GM21360 (cell line): ENCODE measurements around the gene CUBN.

Experiments used
- ATAC-seq: cut with Tn5 transposase; IDR thresholded peaks from one replicate; pipeline ENCODE4 v1.9.1; 2021; ENCODE audit warnings: mild to moderate bottlenecking, moderate library complexity; ENCODE audit not compliant: unreplicated experiment

CUBN gene

DNA sequence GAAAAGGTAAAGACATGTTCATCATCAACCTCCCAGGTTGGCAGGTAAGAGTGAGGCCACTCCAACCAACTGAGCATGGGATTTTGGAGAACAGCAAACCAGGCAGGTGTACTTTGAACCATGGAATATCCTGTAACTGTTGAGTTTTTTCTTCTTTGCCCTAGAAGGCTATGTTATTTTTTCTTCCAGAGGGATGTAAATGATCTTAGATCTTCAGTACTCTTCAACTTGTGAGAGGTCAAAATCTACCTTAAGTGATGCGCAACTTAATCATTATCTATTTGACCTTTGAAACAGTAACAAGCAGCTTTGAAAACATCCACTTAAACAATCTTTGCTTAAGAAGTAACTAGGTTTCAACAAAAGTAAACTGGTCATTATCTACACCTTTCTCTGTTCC is at the start of gene CUBN:
CUBN (minus strand) TSS at position 71 of the 400 bp plus-strand sequence; CDS start at position 25, 46 bp downstream.
- no peak for ATAC-seq

GRCh38 chr10:17179002-17179401 is 49.4 kb upstream of the CUBN start:
- ATAC-seq, result no peak

- no peak for ATAC-seq
Observed at GRCh38 chr10:17178006-17178405, 48.4 kb upstream of the CUBN start.

DNA sequence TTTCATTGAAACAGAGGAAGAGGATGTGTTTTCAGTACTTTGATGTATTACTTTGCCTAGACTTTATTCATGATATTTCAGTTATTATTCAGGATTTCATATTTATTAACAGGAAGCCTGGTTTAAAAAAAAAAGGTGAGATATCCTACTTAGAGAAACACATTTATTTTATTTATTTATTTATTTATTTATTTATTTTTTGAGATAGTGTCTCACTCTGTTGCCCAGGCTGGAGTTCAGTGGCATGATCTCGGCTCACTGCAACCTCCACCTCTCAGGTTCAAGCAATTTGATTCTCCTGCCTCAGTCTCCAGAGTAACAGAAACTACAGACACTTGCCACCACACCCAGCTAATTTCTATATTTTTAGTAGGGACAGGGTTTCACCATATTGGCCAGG is 47.4 kb upstream of the CUBN start:
- no peak for ATAC-seq

GRCh38 chr10:17176091-17176490 is 46.5 kb upstream of the CUBN start:
- no peak for ATAC-seq

- no peak for ATAC-seq
Observed at GRCh38 chr10:17175551-17175950, 45.9 kb upstream of the CUBN start.

DNA sequence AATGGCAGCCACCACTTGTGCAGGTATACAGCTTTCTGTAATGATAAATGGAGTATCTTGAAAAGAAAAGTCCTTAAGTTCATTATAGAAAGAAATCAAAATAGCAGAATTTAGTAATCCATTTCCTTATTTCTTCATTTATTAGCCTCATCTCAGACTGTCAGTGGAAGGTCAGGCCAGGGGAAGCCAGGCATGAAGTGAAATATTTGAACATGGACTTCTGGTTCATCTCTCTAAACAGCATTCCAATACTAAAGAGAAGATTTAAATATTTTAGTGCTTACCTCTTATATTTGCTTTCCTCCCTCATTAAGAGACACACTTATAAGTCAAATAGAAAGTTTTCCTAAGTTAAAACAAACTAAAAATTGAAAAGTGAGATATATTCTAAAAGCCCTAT is 45.0 kb upstream of the CUBN start:
- ATAC-seq, result no peak

GRCh38 chr10:17171141-17171641 is 41.6 kb upstream of the CUBN start:
- no peak for ATAC-seq

DNA sequence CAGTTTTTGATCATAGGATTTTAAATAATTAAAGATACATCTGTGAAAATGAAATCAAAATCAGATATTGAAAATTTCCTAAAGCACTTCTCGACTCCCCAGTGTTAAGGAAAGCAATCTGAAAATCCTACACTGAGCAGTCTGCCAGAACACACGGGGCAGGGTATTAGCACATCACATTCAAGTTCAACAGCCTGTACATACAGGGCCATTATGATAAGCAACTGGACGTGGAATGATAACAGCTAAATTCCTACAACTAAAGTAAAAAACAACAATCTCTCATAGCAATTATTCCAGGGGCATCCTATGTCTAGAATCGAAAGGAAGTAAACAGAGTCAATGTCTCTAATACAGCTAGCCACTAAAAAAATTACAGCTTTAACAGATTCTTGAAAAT is 40.2 kb upstream of the CUBN start:
- no peak for ATAC-seq

GRCh38 chr10:17166699-17167098 is 37.1 kb upstream of the CUBN start:
- ATAC-seq, result no peak

DNA sequence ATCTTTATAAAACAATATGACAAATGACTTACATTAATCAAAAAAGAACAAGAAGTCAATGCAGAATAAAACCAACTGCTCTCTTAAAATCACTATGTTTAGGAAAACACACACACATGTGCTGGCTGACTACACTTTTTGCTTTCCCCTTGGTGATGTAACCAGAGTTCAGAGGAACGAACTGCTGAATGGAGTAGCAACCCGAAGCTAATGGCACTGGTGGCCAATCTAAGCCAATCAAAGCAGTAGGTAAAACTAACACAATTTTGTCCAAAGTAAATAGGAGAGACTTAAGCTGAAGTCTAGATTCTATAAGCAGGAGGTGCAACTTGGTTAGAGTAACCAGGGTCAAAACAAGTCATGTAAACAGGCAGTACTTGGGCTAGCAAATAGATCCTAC is 33.2 kb upstream of the CUBN start:
- ATAC-seq, result no peak

DNA sequence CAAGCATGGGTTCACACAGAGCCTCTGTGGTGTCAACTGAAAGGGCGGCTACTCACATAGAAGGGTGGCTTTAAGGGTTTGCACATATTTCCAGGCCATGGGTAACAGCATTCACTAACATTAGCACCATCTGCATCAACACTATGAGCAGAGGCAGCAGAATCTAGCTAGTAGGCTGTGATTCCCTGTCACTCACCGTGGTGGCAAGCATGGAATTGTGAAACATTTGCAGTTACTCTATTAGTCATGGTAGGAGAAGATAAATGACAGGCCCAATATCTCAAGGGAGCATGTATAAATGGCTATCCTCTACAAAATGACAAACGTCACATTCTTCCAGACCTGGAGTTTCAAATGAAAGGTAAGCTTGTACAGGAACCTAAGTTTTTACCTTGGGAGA is 32.2 kb upstream of the CUBN start:
- ATAC-seq, result no peak

GRCh38 chr10:17157024-17157423 is 27.4 kb upstream of the CUBN start:
- ATAC-seq, result no peak

DNA sequence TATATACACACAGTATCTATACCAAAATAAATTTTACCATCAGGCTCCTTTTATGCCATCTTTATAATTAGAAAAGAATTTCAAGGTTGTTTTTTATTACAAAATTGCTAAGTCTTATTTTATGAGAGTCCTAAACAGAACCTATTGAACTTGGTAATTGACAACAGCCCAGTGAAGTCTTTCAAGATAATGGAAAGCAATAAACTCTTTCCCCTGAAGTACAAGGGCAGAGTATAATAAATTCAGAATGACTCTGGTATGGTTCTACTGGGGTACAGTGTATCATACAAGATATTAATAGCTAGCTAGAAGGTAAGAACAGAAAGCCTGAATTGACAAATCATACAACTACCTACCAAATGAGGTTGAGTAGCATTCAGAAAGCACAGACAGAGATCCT is 26.2 kb upstream of the CUBN start:
- ATAC-seq, result no peak

- no peak for ATAC-seq
Observed at GRCh38 chr10:17154116-17154515, 24.5 kb upstream of the CUBN start.

- no peak for ATAC-seq
Observed at GRCh38 chr10:17153321-17153720, 23.7 kb upstream of the CUBN start.

- no peak for ATAC-seq
Observed at GRCh38 chr10:17151716-17152115, 22.1 kb upstream of the CUBN start.

DNA sequence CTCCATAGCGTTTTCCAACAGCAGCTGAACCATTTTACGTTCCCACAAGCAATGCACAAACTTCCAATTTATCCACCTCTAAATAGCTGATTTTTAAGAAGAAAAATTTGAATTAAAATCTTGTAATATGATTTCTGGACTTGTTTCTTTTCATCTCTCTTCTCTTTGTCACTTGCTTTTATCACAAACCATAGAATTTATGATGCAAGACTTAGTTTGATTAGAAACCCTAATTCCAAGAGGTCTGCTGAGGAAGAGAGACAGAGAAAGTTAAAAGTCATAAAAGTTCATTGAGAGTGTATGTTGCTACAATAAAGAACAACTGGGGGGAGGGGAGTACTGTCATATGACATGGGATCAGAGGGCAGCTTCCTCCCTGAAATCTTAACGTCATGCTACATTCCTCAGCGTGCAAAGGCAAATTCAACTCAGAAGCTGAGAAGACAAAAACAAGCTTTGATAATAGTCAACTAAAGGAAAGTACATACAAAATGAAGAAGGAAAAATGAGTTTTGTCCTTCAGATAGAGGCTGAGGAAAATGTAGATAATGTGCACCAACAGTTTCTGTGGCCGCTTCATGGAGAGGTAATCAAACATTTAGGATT is 18.4 kb upstream of the CUBN start:
- no peak for ATAC-seq

DNA sequence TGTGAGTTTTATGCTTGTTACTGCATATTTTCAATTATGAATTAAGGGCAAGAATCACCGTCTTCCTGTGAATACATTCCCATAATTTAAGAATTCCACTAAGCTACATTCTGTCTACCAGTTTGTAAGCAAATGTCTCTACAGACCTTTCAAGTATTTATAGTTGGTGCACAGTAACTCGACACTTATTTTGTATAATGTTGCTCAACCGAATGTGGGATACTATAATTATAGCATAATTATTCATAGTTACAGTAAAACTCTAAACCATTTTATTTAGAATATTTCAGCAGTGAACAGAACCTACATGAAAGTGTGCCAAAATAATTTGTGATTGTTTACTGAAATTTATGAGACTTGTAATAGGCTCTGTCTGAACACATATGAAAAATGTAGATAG is 17.3 kb upstream of the CUBN start:
- no peak for ATAC-seq

GRCh38 chr10:17145239-17145638 is 15.6 kb upstream of the CUBN start:
- no peak for ATAC-seq

GRCh38 chr10:17144757-17145156 is 15.1 kb upstream of the CUBN start:
- ATAC-seq, result no peak

DNA sequence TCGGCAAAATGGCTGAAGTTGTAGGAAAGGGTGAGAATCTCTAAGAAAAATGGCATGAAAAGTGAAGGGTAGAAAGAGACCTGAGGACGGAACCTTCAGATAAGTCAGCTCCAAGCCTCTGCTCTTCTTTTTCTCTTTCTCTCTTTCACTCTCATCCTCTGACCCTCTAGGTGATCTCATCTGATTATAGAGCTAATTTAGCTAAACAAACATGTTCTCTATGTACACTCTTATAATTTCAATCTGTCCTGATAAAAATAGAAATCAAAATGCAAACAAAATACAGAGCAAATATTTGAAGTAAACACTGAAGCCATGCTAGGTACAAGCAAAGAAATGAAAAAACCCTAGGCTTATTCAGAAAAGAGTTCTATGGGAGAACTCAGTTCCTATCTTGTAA is 14.4 kb upstream of the CUBN start:
- ATAC-seq, result no peak

GRCh38 chr10:17143055-17143690 is 13.6 kb upstream of the CUBN start:
- no peak for ATAC-seq
